ENCODE results near the gene SH3PXD2A.

The SH3PXD2A gene

GRCh38 chr10:103724771-103725170 is 130.6 kb downstream of the SH3PXD2A start:
- no peak for DNase-seq (ENCODE audit: insufficient read length, low spot score)
- no peak for TF ChIP-seq POLR2A (IDR thresholded peaks at IDR 0.05; ENCODE audit: low read depth, low read length)
- FAIRE-seq, result no peak

GRCh38 chr10:103724074-103724473 is 131.3 kb downstream of the SH3PXD2A start:
- TF ChIP-seq POLR2A (IDR thresholded peaks at IDR 0.05; ENCODE audit: low read depth, low read length), result no peak
- FAIRE-seq (no peak), DNase-seq (ENCODE audit: insufficient read length, low spot score) (no peak)

- DNase-seq (ENCODE audit: insufficient read length, low spot score) (no peak), FAIRE-seq (no peak)
- TF ChIP-seq POLR2A (IDR thresholded peaks at IDR 0.05; ENCODE audit: low read depth, low read length), result no peak
Measured at GRCh38 chr10:103723557-103723956, 131.8 kb downstream of the SH3PXD2A start.

- TF ChIP-seq POLR2A (IDR thresholded peaks at IDR 0.05; ENCODE audit: low read depth, low read length), result no peak
- FAIRE-seq (no peak), DNase-seq (ENCODE audit: insufficient read length, low spot score) (no peak)
Measured at GRCh38 chr10:103722632-103723031, 132.7 kb downstream of the SH3PXD2A start.

- DNase-seq (ENCODE audit: insufficient read length, low spot score), result no peak
- TF ChIP-seq POLR2A (IDR thresholded peaks at IDR 0.05; ENCODE audit: low read depth, low read length), result no peak
- no peak for FAIRE-seq
Measured at GRCh38 chr10:103720964-103721335, 134.4 kb downstream of the SH3PXD2A start.

- no peak for DNase-seq (ENCODE audit: insufficient read length, low spot score)
- TF ChIP-seq POLR2A (IDR thresholded peaks at IDR 0.05; ENCODE audit: low read depth, low read length), result no peak
- FAIRE-seq, result no peak
Measured at GRCh38 chr10:103720328-103720963, 134.9 kb downstream of the SH3PXD2A start.

GRCh38 chr10:103719036-103719435 is 136.3 kb downstream of the SH3PXD2A start:
- DNase-seq (ENCODE audit: insufficient read length, low spot score) (no peak), FAIRE-seq (no peak)
- TF ChIP-seq POLR2A (IDR thresholded peaks at IDR 0.05; ENCODE audit: low read depth, low read length), result no peak

GRCh38 chr10:103718247-103718620 is 137.1 kb downstream of the SH3PXD2A start:
- no peak for TF ChIP-seq POLR2A (IDR thresholded peaks at IDR 0.05; ENCODE audit: low read depth, low read length)
- DNase-seq (ENCODE audit: insufficient read length, low spot score) (no peak), FAIRE-seq (no peak)

- DNase-seq (ENCODE audit: insufficient read length, low spot score) (no peak), FAIRE-seq (no peak)
- TF ChIP-seq POLR2A (IDR thresholded peaks at IDR 0.05; ENCODE audit: low read depth, low read length), result no peak
Measured at GRCh38 chr10:103717341-103718246, 137.8 kb downstream of the SH3PXD2A start.

GRCh38 chr10:103716206-103717160 is 138.9 kb downstream of the SH3PXD2A start:
- FAIRE-seq (no peak), DNase-seq (ENCODE audit: insufficient read length, low spot score) (no peak)
- no peak for TF ChIP-seq POLR2A (IDR thresholded peaks at IDR 0.05; ENCODE audit: low read depth, low read length)

GRCh38 chr10:103715430-103715829 is 139.9 kb downstream of the SH3PXD2A start:
- FAIRE-seq, result no peak
- peak; percentile 92 for DNase-seq (ENCODE audit: insufficient read length, low spot score)
- TF ChIP-seq POLR2A (IDR thresholded peaks at IDR 0.05; ENCODE audit: low read depth, low read length), result no peak

- TF ChIP-seq POLR2A (IDR thresholded peaks at IDR 0.05; ENCODE audit: low read depth, low read length), result no peak
- FAIRE-seq, result no peak
- DNase-seq (ENCODE audit: insufficient read length, low spot score), result no peak
Measured at GRCh38 chr10:103714232-103714891, 141.0 kb downstream of the SH3PXD2A start.

GRCh38 chr10:103713676-103714075 is 141.7 kb downstream of the SH3PXD2A start:
- TF ChIP-seq POLR2A (IDR thresholded peaks at IDR 0.05; ENCODE audit: low read depth, low read length), result no peak
- DNase-seq (ENCODE audit: insufficient read length, low spot score) (no peak), FAIRE-seq (no peak)

Data from H54 (cell line).